Caki2 (cell line): ENCODE data around the gene LMNTD1. TPM values are rescaled to one million over a fixed set of nuclear protein-coding genes. Genes with fewer than 3 reads are reported as not detected.
"Not testable (repeated sequence)": the region's sequence is repeated elsewhere in the genome, so short reads cannot be mapped to it uniquely, and the experiment has no call there.

Experiments used
- DNase-seq: peaks from one replicate; pipeline ENCODE4 v3.0.0-alpha.2; 2015; ENCODE audit warnings: low read depth
- in situ Hi-C: cut with HindIII; loops from 2 replicates; pipeline ENCODE4 v1.10.0; 2016; ENCODE audit warnings: low sequenced_read_pairs, low pct_unique_long_range_greater_than_20kb, mixed read lengths
- total RNA-seq: library from RNA; depleted of rRNA; stranded (reverse); fragments of >200 nt; shearing (Covaris generic); gene quantifications from 2 replicates; pipeline ENCODE4 v1.2.3, GENCODE V29; 2014; ENCODE audit warnings: low replicate concordance

Gene LMNTD1
- total RNA-seq, 1 experiment from 2014 or later: 3.4 TPM

GRCh38 chr12:25458047-25458552 is 95.0 kb downstream of the LMNTD1 start:
- peak; percentile 94 for DNase-seq
- in situ Hi-C loops: no loop called here

GRCh38 chr12:25456474-25456873 is 96.6 kb downstream of the LMNTD1 start:
- DNase-seq: no peak
- in situ Hi-C loops: no loop called here

- in situ Hi-C loops: no loop called here
- DNase-seq: no peak
Measured at GRCh38 chr12:25455696-25456095, 97.4 kb downstream of the LMNTD1 start.

- in situ Hi-C loops: no loop called here
- no peak for DNase-seq
Measured at GRCh38 chr12:25449007-25449406, 104.1 kb downstream of the LMNTD1 start.

- no peak for DNase-seq
- in situ Hi-C loops: no loop called here
Measured at GRCh38 chr12:25447046-25447445, 106.0 kb downstream of the LMNTD1 start.

GRCh38 chr12:25438638-25439037 is 114.4 kb downstream of the LMNTD1 start:
- DNase-seq: peak; percentile 13
- in situ Hi-C loops: no loop called here

- DNase-seq: peak; percentile 62
- in situ Hi-C loops: no loop called here
Measured at GRCh38 chr12:25436206-25437030, 116.7 kb downstream of the LMNTD1 start.

GRCh38 chr12:25435431-25435830 is 117.7 kb downstream of the LMNTD1 start:
- in situ Hi-C loops: no loop called here
- DNase-seq: no peak

- DNase-seq: no peak
- in situ Hi-C loops: no loop called here
Measured at GRCh38 chr12:25434515-25434914, 118.6 kb downstream of the LMNTD1 start.

GRCh38 chr12:25433581-25434325 is 119.3 kb downstream of the LMNTD1 start:
- no peak for DNase-seq
- in situ Hi-C loops: no loop called here

- no peak for DNase-seq
- in situ Hi-C loops: no loop called here
Measured at GRCh38 chr12:25433024-25433423, 120.1 kb downstream of the LMNTD1 start.

- in situ Hi-C loops: no loop called here
- DNase-seq: no peak
Measured at GRCh38 chr12:25427337-25428249, 125.5 kb downstream of the LMNTD1 start.

GRCh38 chr12:25426821-25427220 is 126.3 kb downstream of the LMNTD1 start:
- DNase-seq, in situ Hi-C loops: not testable (repeated sequence)
